HCT116 (cell line): Measurements from ENCODE around the gene EIF3B. TPM values are rescaled to one million over a fixed set of nuclear protein-coding genes. Genes with fewer than 3 reads are reported as not detected.

Experiments used
- ATAC-seq: fragments of 200-7000 bp; cut with Tn5 transposase; 2 replicates; pipeline ENCODE4 v1.9.1; 2020; ENCODE audit warnings: mild to moderate bottlenecking, moderate library complexity
- BruUV-seq: library from RNA; stranded (reverse); fragments of 400-500 nt; replicated peaks from 2 replicates; lab custom pipeline; 2021; lab: Mats Ljungman, UMichigan
- CTCF ChIA-PET: fragments of 300-600 bp; sonication (Branson Sonifier 250); formaldehyde crosslinking; loops from one replicate; lab custom pipeline; 2021; ENCODE audit warnings: antibody characterized with exemption; lab: Charles Lee
- POLR2A ChIA-PET: fragments of 300-600, 350-600 bp; sonication (Branson Sonifier 250); formaldehyde crosslinking; loops from one replicate; lab custom pipeline; 2021; ENCODE audit warnings: antibody characterized with exemption; lab: Charles Lee
- RAD21 ChIA-PET, 2 experiments: fragments of 300-600 bp; sonication (Branson Sonifier 250); formaldehyde crosslinking; loops; one replicate each; lab custom pipeline; 2023; ENCODE audit warnings: low total read pairs in 2 of 2; ENCODE audit not compliant: uncharacterized antibody in 2 of 2, unreplicated experiment in 2 of 2, low non-redundant PET in 1 of 2; lab: Charles Lee
- DNase-seq: peaks from one replicate; pipeline ENCODE4 v3.0.0-alpha.2; 2010; ENCODE audit warnings: low read depth, low spot score
- H2AFZ ChIP-seq: fragments of 200-600 bp; shearing (Covaris generic), sonication (generic); 2 replicates; pipeline ENCODE4 v1.6.1; 2017; ENCODE audit warnings: low read depth, mixed run types, mixed read lengths, antibody characterized with exemption, low read length; ENCODE audit not compliant: poor library complexity, severe bottlenecking
- H3K27ac ChIP-seq: 2 replicates; pipeline ENCODE4 v1.5.1; 2012; ENCODE audit warnings: low read depth, low read length
- H3K27me3 ChIP-seq: fragments of 200-600 bp; sonication (generic); 2 replicates; pipeline ENCODE4 v1.6.1; 2016; ENCODE audit warnings: mixed run types, low read length, mixed read lengths; ENCODE audit not compliant: insufficient read depth
- H3K36me3 ChIP-seq, 2 experiments: fragments of 200-500 bp in 1 of 2; fragments of 200-600 bp in 1 of 2; sonication (Bioruptor generic) in 1 of 2; sonication (generic) in 1 of 2; 2 replicates each; pipeline versions ENCODE4 v1.5.1 to v1.6.1; 2014 to 2016; ENCODE audit warnings: low read length in 2 of 2, inconsistent platforms in 1 of 2, mixed read lengths in 1 of 2, mixed run types in 1 of 2; ENCODE audit not compliant: insufficient read depth in 2 of 2, control insufficient read depth in 1 of 2
- H3K4me1 ChIP-seq, 2 experiments: fragments of 200-600 bp in 1 of 2; sonication (generic) in 1 of 2; 2 replicates each; pipeline versions ENCODE4 v1.5.1 to v1.6.1; 2012 to 2017; ENCODE audit warnings: low read length in 2 of 2, inconsistent platforms in 1 of 2, mild to moderate bottlenecking in 1 of 2, mixed read lengths in 1 of 2, mixed run types in 1 of 2, moderate library complexity in 1 of 2; ENCODE audit not compliant: insufficient read depth in 2 of 2, control insufficient read depth in 1 of 2
- H3K4me2 ChIP-seq: fragments of 200-600 bp; sonication (generic); 2 replicates; pipeline ENCODE4 v1.6.1; 2017; ENCODE audit warnings: mixed run types, low read length, mixed read lengths
- H3K4me3 ChIP-seq, 2 experiments: fragments of 200-600 bp in 1 of 2; sonication (generic) in 1 of 2; replicated peaks in 1 of 2; 2 replicates each; pipeline ENCODE4 v1.5.1; 2011 to 2016; ENCODE audit warnings: low read length in 2 of 2, control low read depth in 1 of 2, low read depth in 1 of 2, mild to moderate bottlenecking in 1 of 2, mixed read lengths in 1 of 2, mixed run types in 1 of 2
- H3K79me2 ChIP-seq: fragments of 200-600 bp; sonication (generic); 2 replicates; pipeline ENCODE4 v1.6.1; 2017; ENCODE audit warnings: mild to moderate bottlenecking, mixed run types, low read length, moderate library complexity, mixed read lengths; ENCODE audit not compliant: insufficient read depth
- H3K9ac ChIP-seq: fragments of 200-600 bp; sonication (generic); 2 replicates; pipeline ENCODE4 v1.6.1; 2016; ENCODE audit warnings: low read length, mixed read lengths
- H3K9me2 ChIP-seq: fragments of 200-600 bp; sonication (generic), shearing (Covaris generic); 2 replicates; pipeline ENCODE4 v1.6.1; 2017; ENCODE audit warnings: mixed run types, mild to moderate bottlenecking, moderate library complexity; ENCODE audit not compliant: insufficient read depth
- H3K9me3 ChIP-seq, 2 experiments: fragments of 200-500 bp in 1 of 2; fragments of 200-600 bp in 1 of 2; sonication (Bioruptor generic) in 1 of 2; sonication (generic) in 1 of 2; 2 replicates each; pipeline ENCODE4 v1.6.1; 2014 to 2017; ENCODE audit warnings: low read length in 2 of 2, mixed read lengths in 2 of 2, inconsistent platforms in 1 of 2, low read depth in 1 of 2, mild to moderate bottlenecking in 1 of 2, mixed run types in 1 of 2, moderate library complexity in 1 of 2; ENCODE audit not compliant: control insufficient read depth in 1 of 2, insufficient read depth in 1 of 2
- H4K20me1 ChIP-seq: fragments of 200-600 bp; sonication (generic), shearing (Covaris generic); 2 replicates; pipeline ENCODE4 v1.6.1; 2017; ENCODE audit warnings: mixed run types, mild to moderate bottlenecking, moderate library complexity; ENCODE audit not compliant: insufficient read depth
- MAX ChIP-seq: IDR thresholded peaks from 2 replicates; pipeline ENCODE4 v1.6.1; 2012
- REST ChIP-seq: IDR thresholded peaks from 2 replicates; pipeline ENCODE4 v1.6.1; 2012; ENCODE audit warnings: low read depth
- intact Hi-C: fragments of 100-400 bp; cut with micrococcal nuclease; formaldehyde crosslinking; loops from 2 replicates; pipeline ENCODE4 v1.10.0; 2022
- total RNA-seq: library from RNA; stranded (reverse); gene quantifications from one replicate; pipeline ENCODE4 v1.2.1, GENCODE V29; 2021; ENCODE audit not compliant: unreplicated experiment
- TF ChIP-seq, protein P1 (sequence below), 3 experiments: fragments of 200-600 bp in 1 of 3; sonication (generic) in 1 of 3; IDR thresholded peaks in 2 of 3; conservative IDR thresholded peaks in 1 of 3; 2 replicates each; pipeline ENCODE4 v1.5.1; 2012 to 2017; ENCODE audit warnings: low read depth in 2 of 3, low read length in 2 of 3, antibody characterized with exemption in 1 of 3, borderline replicate concordance in 1 of 3, control low read depth in 1 of 3, mild to moderate bottlenecking in 1 of 3, mixed read lengths in 1 of 3, mixed run types in 1 of 3, moderate library complexity in 1 of 3; ENCODE audit not compliant: insufficient read depth in 1 of 3

Gene EIF3B
- total RNA-seq, 1 experiment from 2014 or later: 324 TPM

DNA sequence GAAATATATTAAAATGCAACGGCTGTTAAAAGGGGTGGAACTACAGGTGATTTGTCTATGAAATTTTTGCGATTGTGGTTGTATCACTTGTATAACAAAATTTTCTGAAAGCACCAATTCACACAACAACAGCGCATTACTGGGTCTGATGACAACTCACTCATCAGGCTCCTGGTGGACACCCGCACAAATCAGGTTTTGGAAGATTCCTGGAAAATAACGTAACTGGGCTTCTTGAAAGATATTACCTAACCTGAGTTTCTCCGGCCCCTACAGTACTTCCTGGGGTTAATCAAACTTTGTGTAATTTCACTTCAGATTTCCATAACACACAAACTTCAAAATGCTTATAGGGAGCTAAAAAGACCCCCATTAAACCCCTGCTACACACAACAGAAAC lies 47.9 kb upstream of the EIF3B start:
- Histone ChIP-seq H3K4me1 (peaks cover 14 to 31% of the 10 kb centered on the region in 2 experiments), H3K4me2 (no peak overlapping the region), H3K36me3 (no peaks in the 10 kb centered on the region), H3K9me3 (no peaks in the 10 kb centered on the region), H3K4me3 (no peak overlapping the region), H3K79me2 (peaks cover 50% of the 10 kb centered on the region), H4K20me1 (no peaks in the 10 kb centered on the region), H3K9me2 (no peaks in the 10 kb centered on the region), H3K27me3 (no peaks in the 10 kb centered on the region), H3K27ac (no peak overlapping the region), H3K9ac (no peak overlapping the region), H2AFZ (no peak overlapping the region)
- DNase-seq (no peak), ATAC-seq (no peak)
- CTCF ChIA-PET: no interaction called here
- RAD21 ChIA-PET: no interaction called here
- TF ChIP-seq MAX: no peak
- TF ChIP-seq, protein P1, sequence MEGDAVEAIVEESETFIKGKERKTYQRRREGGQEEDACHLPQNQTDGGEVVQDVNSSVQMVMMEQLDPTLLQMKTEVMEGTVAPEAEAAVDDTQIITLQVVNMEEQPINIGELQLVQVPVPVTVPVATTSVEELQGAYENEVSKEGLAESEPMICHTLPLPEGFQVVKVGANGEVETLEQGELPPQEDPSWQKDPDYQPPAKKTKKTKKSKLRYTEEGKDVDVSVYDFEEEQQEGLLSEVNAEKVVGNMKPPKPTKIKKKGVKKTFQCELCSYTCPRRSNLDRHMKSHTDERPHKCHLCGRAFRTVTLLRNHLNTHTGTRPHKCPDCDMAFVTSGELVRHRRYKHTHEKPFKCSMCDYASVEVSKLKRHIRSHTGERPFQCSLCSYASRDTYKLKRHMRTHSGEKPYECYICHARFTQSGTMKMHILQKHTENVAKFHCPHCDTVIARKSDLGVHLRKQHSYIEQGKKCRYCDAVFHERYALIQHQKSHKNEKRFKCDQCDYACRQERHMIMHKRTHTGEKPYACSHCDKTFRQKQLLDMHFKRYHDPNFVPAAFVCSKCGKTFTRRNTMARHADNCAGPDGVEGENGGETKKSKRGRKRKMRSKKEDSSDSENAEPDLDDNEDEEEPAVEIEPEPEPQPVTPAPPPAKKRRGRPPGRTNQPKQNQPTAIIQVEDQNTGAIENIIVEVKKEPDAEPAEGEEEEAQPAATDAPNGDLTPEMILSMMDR (IDR thresholded peaks at IDR 0.05 in 2 of 3, conservative IDR thresholded peaks at IDR 0.05 in 1 of 3; ENCODE audit: borderline replicate concordance in 1 of 3, insufficient read depth in 1 of 3, low read depth in 2 of 3, low read length in 2 of 3): no peak
- TF ChIP-seq REST: no peak
- no TSS peak for BruUV-seq
- POLR2A ChIA-PET: no interaction called here
- intact Hi-C loops: no loop called here
